Measurements from ENCODE around the gene RTKN.
A peak's percentile ranks its signal among the peaks of the same experiment; 100 is the strongest.

Gene RTKN

GRCh38 chr2:74416778-74417177, 25.0 kb downstream of the RTKN start:
- no peak for DNase-seq

DNA sequence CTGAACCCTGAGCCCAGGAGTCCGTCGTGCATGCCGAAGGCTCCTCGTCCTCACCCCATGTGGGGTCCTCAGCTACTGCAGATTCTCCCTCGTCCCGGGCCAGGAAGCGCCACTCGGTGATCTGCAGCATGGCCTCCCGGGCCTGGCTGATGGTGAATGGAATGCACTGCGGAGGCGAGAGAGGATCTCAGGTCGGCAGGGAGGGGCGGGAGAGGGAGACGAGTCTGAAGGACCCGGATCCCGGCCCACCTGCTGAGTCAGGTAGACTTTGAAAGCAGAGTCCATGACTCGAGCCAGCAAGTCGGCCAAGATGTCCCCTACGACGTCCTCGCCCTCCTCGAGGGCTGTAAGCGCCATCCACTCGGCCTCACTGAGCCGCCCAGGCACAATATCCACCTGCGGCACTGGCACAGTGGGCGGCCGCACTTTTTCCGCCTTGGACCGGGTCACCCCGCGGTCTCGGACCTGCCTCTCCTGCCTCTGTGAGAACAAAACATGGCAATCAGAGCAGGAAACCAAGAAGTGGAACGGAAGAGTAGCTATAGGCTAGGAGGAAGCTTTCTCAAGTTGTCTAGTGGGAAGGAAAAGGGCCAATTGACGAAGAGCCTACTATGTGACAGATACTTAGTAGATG, 25.9 kb downstream of the RTKN start:
- DNase-seq: no peak

DNA sequence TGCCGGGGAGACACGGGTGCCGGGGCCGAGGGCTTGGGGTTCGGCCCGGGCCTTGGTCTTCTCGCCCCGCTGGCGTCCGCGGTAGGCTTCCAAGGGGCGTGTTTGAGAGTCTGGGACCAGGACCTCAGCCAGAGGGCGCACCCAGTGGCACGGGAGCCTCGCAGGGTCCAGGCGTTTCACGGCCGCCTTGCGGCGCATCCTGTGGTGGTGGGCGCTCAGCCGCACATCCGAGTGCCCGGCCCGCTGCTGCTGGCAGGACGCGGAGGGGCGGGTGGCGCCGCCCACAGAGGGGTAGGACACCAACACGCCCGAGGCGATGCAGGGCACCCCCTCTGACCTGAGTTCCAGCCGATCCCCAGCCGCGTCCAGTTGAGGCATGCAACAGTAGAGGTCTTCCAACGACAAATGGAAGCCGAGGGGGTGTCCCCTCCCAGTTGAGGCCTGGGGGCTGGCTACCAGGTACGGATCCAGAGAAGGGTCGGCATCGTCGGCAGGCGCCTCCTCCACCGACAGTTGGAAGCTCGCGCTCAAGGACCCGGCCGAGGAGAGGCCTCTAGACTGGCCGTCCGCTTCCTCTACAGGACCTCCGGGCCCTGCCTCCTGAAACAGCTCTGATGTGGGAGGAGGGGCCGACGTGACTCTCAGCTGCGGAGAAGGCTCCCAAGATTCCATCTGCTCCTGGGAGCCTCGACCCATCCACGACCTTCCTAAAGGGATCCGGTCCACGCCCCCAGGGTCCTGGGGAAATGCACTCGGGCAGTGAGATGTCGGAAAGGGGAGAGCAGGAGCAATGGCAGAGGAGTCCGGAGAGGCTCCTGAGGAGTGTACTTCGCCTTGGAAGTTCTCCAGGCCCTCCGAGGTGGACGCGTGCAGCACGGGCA, 26.6 kb downstream of the RTKN start:
- no peak for DNase-seq

- DNase-seq: no peak
These were observed 27.3 kb downstream of the RTKN start for GRCh38 chr2:74414441-74414840.

GRCh38 chr2:74413001-74413698, 28.6 kb downstream of the RTKN start:
- no peak for DNase-seq

- DNase-seq: no peak
These were observed 34.1 kb downstream of the RTKN start for GRCh38 chr2:74407682-74408081.

DNA sequence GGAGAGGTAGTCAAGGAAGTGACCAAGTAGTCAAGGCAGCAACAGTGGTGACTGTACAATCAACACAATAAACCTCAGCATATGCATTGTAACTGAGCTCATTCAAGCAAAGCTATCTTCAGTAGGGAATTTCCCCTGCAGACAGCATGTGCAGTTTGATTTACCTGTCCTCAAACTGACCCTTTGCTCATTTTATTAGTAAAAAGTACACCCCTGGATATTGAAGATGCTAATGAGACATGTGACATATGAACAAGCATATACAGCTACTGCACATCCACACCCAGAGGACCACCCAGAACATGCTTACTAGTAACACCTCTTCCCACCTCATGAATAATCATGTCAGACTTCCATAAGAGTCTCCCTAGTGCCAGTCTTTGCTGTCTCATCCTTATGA, 35.7 kb downstream of the RTKN start:
- DNase-seq: no peak

GRCh38 chr2:74401891-74402290, 39.8 kb downstream of the RTKN start:
- no peak for DNase-seq

DNA sequence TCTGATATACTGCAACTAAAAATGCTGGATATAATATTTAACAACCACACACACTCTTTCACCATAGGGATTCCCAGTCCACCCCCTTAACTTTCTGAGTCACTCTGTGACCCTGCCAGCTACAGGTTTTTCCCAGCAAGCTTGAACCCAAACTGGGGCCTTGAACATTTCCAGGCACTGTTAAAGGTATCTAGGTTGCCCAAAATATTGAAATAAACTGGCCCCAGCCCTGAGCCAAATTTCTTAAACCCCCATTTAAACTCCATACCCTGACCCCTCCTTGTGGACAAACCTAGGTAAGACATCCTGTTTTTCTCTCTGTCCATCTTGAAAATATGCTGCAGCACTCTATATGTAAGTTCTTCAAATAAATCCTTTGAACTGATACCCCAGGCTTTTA, 42.0 kb downstream of the RTKN start:
- no peak for DNase-seq

GRCh38 chr2:74396149-74396548, 45.6 kb downstream of the RTKN start:
- DNase-seq: no peak

DNA sequence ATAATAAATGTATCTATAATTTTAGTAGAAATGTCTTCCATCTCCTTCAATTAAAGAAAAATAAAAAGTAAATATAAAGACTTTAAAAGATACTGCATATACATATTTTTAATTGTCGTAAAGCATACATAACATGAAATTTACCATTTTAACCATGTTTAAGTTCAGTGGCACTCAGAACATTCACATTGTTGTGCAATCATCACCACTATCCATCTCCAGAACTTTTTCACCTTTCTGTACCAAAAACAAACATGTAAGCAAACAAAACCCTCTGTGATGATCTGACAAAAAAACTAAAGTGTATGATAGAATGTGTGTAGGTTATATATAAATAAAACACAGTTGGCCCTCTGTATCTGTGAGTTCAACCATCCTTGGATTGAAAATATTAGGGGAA, 48.2 kb downstream of the RTKN start:
- no peak for DNase-seq

DNA sequence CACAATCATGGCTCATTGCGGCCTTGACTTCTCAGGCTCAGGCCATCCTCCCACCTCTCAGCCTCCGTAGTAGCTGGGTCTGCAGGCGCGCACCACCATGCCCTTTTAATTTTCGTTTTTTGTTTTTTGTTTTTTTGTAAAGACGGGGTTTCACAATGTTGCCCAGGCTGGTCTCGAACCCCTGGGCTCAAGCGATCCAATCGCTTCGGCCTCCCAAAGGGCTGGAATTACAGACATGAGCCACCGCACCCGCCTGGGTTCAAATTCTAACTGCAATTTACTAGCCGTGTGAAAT, 49.3 kb downstream of the RTKN start:
- no peak for DNase-seq

DNA sequence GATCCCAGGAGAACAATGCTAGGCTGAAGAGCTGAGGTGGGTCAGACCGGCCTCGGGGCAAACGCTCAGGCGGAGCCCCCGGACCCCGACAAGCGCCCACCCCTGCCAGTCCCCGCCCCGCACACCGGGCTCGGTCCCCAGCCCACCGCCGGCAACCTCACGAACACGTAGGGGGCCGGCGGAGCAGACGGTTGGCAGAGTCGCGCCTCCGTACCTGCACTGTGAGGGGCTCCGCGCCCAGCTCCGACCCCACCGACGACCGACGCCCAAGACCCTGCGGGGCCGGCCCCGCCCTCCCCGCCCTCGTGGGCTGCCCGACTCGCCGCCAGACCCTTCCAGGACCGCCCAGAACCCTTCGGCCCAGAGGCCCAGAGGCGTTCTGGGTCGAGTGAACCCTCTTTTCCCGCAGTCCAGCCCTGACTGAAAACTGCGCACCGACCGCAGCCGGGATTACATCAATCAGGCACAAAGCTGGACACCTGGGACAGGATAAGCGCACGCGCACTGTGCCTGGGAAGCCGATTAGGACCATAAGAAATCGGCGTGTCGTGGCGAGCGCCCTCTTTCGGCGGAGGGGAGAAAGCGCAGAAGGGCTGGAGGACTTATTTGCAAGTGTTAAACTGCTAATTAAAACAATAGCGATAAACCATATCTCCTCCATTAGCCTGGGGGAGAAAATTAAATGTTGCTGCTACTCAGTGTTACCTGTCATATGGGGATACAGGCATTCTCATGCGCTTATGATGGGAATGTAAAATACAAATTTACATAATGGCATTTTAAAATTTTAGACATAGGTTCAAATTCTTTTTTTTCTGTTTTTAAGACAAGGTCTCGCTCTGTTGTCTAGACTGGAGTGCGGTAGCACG, 49.9 kb downstream of the RTKN start:
- peak; percentile 85 for DNase-seq

DNA sequence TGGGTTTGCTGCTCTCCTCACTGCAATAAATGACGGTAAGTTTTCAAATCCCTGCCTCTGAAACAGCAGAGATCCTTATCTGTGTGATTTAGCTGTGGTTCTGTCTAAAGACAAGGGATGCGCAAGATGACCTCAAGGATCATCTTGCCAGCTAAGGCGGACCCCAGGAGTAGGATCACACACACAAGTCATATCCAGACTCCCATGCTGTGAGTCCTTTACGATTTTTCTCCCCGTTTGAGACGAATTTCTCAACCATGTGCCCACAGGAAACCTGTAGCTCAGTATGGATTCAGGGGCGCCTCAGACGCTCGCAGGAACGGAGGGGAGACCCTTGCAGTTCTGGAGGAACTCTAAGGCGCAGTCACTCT, 50.5 kb downstream of the RTKN start:
- no peak for DNase-seq

DNA sequence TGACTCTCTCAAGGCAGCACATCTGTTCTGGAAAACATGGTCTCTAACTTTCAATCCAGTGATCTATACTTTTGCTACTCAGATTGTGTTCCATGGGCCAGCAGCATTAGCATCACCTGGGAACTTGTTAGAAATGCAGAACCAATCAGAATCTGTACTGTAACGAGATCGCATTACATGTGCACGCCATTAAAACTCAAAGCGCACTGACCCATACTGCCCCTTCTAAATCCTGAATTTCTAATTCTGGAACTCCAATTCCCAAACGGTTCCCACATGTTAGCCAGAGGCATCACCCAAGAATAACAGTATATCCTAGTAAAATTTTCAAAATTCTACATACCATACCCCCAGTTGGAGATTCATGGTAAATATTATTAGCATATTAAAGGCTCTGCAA, 51.1 kb downstream of the RTKN start:
- no peak for DNase-seq

DNA sequence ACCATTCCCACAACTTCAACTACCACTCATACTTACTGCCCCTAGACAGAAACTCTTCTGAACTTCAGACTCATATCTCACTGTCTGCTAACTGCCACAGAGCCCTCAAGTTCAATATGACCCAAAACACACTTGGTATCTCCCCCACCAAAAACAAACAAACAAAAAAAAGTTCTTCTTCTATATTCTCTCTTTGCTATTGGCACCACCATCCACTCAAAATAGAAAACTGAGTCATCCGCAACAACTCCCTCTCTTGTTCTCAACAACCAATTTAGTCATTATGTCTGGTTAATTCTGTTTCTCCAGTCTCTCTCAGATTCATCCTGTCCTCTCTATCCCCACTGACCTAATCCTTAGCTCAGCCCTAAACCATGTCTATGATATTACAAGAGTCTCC, 54.4 kb downstream of the RTKN start:
- no peak for DNase-seq

DNA sequence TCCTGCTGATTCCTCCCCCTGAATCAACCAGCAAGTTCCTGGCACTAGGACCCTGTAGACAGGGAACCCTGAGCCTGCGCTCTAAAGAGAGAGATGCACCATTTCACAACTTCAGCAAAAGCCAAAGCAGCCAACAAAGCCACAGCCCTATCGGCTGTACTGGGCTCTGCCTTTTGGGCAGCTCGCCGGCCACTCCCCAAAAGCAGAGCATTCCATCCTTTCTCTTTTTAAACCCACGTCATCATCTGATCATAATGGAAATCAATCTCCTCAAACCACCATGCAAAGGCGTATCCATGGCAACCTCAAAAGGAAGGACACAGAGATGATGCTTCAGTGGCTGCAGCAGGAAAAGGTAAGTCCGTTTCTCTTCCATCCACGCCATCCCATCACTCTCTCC, 56.3 kb downstream of the RTKN start:
- no peak for DNase-seq

- no peak for DNase-seq
These were observed 57.7 kb downstream of the RTKN start for GRCh38 chr2:74384051-74384450.

DNA sequence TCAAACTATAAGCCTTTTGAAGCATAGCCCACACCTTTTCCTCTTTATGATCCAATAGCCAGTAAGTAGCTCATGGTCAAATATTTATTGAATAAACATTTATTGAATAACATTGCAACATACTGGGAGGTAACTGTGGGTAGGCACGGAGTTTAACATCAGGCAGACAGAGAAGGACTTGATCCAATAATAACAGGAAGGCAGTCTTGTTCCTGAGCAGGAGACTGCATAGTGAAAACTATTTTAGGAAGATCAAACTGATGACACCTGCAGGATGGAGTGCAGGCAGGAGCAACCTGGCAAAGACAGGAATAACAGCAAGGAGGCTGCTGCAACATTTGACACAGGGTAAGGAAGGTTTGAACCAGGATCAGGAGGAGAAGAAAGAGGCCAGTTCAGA, 58.5 kb downstream of the RTKN start:
- no peak for DNase-seq

DNA sequence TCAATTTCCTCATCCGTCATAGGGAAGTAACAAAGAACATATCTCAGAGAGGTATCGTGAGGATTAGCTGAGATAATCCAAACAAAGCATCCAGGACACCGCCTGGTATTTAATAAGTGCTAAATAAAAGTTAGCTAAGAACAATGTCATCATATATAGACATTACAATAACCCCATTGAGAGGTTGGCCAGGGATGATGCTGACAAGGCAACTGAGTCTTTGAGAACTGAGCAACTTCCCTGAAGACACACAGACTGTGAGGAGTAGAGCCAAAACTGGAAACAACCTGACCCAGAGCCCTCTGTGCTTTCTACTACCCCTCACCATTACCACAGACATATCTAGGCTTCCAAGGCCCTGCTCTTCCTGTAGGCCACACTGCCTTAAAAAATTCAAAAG, 60.0 kb downstream of the RTKN start:
- DNase-seq: no peak

- no peak for DNase-seq
These were observed 61.6 kb downstream of the RTKN start, which contains the start of gene DCTN1 for GRCh38 chr2:74379851-74380789. Gene DCTN1, minus strand, starts transcription at chr2:74380311. Its CDS starts 274 bp downstream, at chr2:74380037.

DNA sequence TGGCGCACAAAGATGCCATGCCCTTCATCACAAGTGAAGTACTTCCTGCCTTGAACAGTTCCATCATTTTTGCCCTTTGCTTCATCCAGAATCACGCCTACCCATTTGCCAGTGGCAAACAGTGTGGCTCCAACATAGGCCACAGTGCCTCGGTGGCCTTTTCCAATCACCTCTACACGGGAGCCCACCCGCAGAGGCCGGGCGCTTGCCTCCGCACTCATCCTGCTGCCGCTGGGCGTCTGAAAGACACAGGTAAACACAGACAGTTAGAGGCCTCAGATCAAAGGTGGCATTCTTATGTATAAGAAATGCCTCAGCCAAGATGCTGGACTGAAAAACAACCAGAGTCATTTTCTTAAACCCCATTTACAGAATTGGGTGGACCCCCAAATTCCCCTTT, 63.7 kb downstream of the RTKN start:
- no peak for DNase-seq
